Activated CD4-positive, alpha-beta T cell treated with anti-CD3 and anti-CD28 coated beads, Interleukin-2, amount 10 ng/mL, durations not matched to agents 24 days and 14 days (primary cell): ENCODE data around the gene RAB11FIP3. TPM values are rescaled to one million over a fixed set of nuclear protein-coding genes. Genes with fewer than 3 reads are reported as not detected.

Experiments
- DNase-seq: peaks from one replicate; pipeline ENCODE4 v3.0.0; 2022
- H3K27ac Mint-ChIP-seq: one replicate; pipeline ENCODE4 v1.8.0; 2022; ENCODE audit warnings: mild to moderate bottlenecking, mixed read lengths
- H3K27me3 Mint-ChIP-seq: one replicate; pipeline ENCODE4 v1.8.0; 2022; ENCODE audit warnings: mixed read lengths
- H3K36me3 Mint-ChIP-seq: one replicate; pipeline ENCODE4 v1.8.0; 2022; ENCODE audit warnings: low read depth, mild to moderate bottlenecking, mixed read lengths
- H3K4me1 Mint-ChIP-seq: one replicate; pipeline ENCODE4 v1.8.0; 2021; ENCODE audit warnings: mixed read lengths
- H3K4me3 Mint-ChIP-seq: one replicate; pipeline ENCODE4 v1.8.0; 2022; ENCODE audit warnings: mild to moderate bottlenecking, moderate library complexity, mixed read lengths
- H3K9me3 Mint-ChIP-seq: one replicate; pipeline ENCODE4 v1.8.0; 2021; ENCODE audit warnings: mixed read lengths
- intact Hi-C: fragments of 100-400 bp; cut with micrococcal nuclease; formaldehyde crosslinking; loops from one replicate; pipeline ENCODE4 v1.15.1; 2023
- total RNA-seq: library from RNA; stranded (reverse); gene quantifications from 2 replicates; pipeline ENCODE4 v1.2.3, GENCODE V29; 2022

RAB11FIP3 gene
- total RNA-seq, 1 donor from 2014 or later = 40.2 TPM

GRCh38 chr16:533391-534123, 108.1 kb downstream of the RAB11FIP3 start:
- H3K4me3 Mint-ChIP-seq = no peak overlapping the region
- no peak for DNase-seq
- H3K27ac Mint-ChIP-seq = no peak overlapping the region
- H3K36me3 Mint-ChIP-seq = peaks cover 8% of the 10 kb centered on the region
- intact Hi-C loops = no loop called here
- no peaks in the 10 kb centered on the region for H3K9me3 Mint-ChIP-seq
- H3K4me1 Mint-ChIP-seq = peaks cover 8% of the 10 kb centered on the region
- no peaks in the 10 kb centered on the region for H3K27me3 Mint-ChIP-seq

GRCh38 chr16:534135-534534, 108.7 kb downstream of the RAB11FIP3 start:
- intact Hi-C loops = no loop called here
- Mint-ChIP-seq H3K4me1 (peaks cover 5% of the 10 kb centered on the region), H3K9me3 (no peaks in the 10 kb centered on the region), H3K4me3 (no peak overlapping the region), H3K27ac (no peak overlapping the region), H3K36me3 (peaks cover 10% of the 10 kb centered on the region), H3K27me3 (no peaks in the 10 kb centered on the region)
- DNase-seq = no peak

GRCh38 chr16:534856-535445, 109.5 kb downstream of the RAB11FIP3 start:
- no peak overlapping the region for H3K4me3 Mint-ChIP-seq
- no peak overlapping the region for H3K27ac Mint-ChIP-seq

GRCh38 chr16:535446-536405, 110.3 kb downstream of the RAB11FIP3 start:
- intact Hi-C loops = no loop called here
- H3K4me1 Mint-ChIP-seq = peaks cover 2% of the 10 kb centered on the region
- no peak overlapping the region for H3K27ac Mint-ChIP-seq
- DNase-seq = no peak
- no peaks in the 10 kb centered on the region for H3K27me3 Mint-ChIP-seq
- H3K4me3 Mint-ChIP-seq = no peak overlapping the region
- H3K9me3 Mint-ChIP-seq = no peaks in the 10 kb centered on the region
- H3K36me3 Mint-ChIP-seq = peaks cover 9% of the 10 kb centered on the region

More at GRCh38 chr16:534856-535445, 109.5 kb downstream of the RAB11FIP3 start:
- DNase-seq = no peak
- Mint-ChIP-seq H3K4me1 (peaks cover 4% of the 10 kb centered on the region), H3K27me3 (no peaks in the 10 kb centered on the region), H3K36me3 (peaks cover 10% of the 10 kb centered on the region), H3K9me3 (no peaks in the 10 kb centered on the region)
- intact Hi-C loops = no loop called here

- intact Hi-C loops = no loop called here
- H3K27ac Mint-ChIP-seq = no peak overlapping the region
- H3K9me3 Mint-ChIP-seq = no peaks in the 10 kb centered on the region
These were observed 111.3 kb downstream of the RAB11FIP3 start for GRCh38 chr16:536746-537145.

GRCh38 chr16:537415-538335, 112.2 kb downstream of the RAB11FIP3 start:
- Mint-ChIP-seq H3K9me3 (no peaks in the 10 kb centered on the region), H3K36me3 (peaks cover 14% of the 10 kb centered on the region), H3K27ac (no peak overlapping the region), H3K4me1 (peaks cover 5% of the 10 kb centered on the region), H3K4me3 (no peak overlapping the region), H3K27me3 (no peaks in the 10 kb centered on the region)
- no peak for DNase-seq
- intact Hi-C loops = no loop called here

More at GRCh38 chr16:536746-537145, 111.3 kb downstream of the RAB11FIP3 start:
- H3K27me3 Mint-ChIP-seq = no peaks in the 10 kb centered on the region
- H3K4me3 Mint-ChIP-seq = no peak overlapping the region
- H3K4me1 Mint-ChIP-seq = peaks cover 2% of the 10 kb centered on the region
- no peak for DNase-seq
- peaks cover 9% of the 10 kb centered on the region for H3K36me3 Mint-ChIP-seq

- H3K27ac Mint-ChIP-seq = no peak overlapping the region
- intact Hi-C loops = no loop called here
- DNase-seq = no peak
- H3K4me3 Mint-ChIP-seq = no peak overlapping the region
- H3K36me3 Mint-ChIP-seq = peaks cover 17% of the 10 kb centered on the region
- no peaks in the 10 kb centered on the region for H3K9me3 Mint-ChIP-seq
- no peaks in the 10 kb centered on the region for H3K27me3 Mint-ChIP-seq
- H3K4me1 Mint-ChIP-seq = peaks cover 5% of the 10 kb centered on the region
These were observed 114.6 kb downstream of the RAB11FIP3 start for GRCh38 chr16:539901-540530.

- peaks cover 20% of the 10 kb centered on the region for H3K36me3 Mint-ChIP-seq
- peaks cover 5% of the 10 kb centered on the region for H3K4me1 Mint-ChIP-seq
- no peak for DNase-seq
- intact Hi-C loops = no loop called here
- H3K27ac Mint-ChIP-seq = no peak overlapping the region
- no peaks in the 10 kb centered on the region for H3K27me3 Mint-ChIP-seq
- H3K4me3 Mint-ChIP-seq = no peak overlapping the region
- no peaks in the 10 kb centered on the region for H3K9me3 Mint-ChIP-seq
These were observed 115.3 kb downstream of the RAB11FIP3 start for GRCh38 chr16:540645-541340.

- DNase-seq = no peak
- Mint-ChIP-seq H3K36me3 (peaks cover 16% of the 10 kb centered on the region), H3K4me3 (no peak overlapping the region), H3K27me3 (no peaks in the 10 kb centered on the region), H3K27ac (no peak overlapping the region), H3K9me3 (no peaks in the 10 kb centered on the region), H3K4me1 (peaks cover 5% of the 10 kb centered on the region)
- intact Hi-C loops = no loop called here
These were observed 118.1 kb downstream of the RAB11FIP3 start for GRCh38 chr16:543301-544164.

GRCh38 chr16:544517-544916, 119.1 kb downstream of the RAB11FIP3 start:
- Mint-ChIP-seq H3K4me3 (no peak overlapping the region), H3K36me3 (peaks cover 15% of the 10 kb centered on the region), H3K27ac (no peak overlapping the region), H3K27me3 (no peaks in the 10 kb centered on the region), H3K4me1 (peaks cover 3% of the 10 kb centered on the region), H3K9me3 (no peaks in the 10 kb centered on the region)
- DNase-seq = no peak
- intact Hi-C loops = no loop called here

- no peaks in the 10 kb centered on the region for H3K9me3 Mint-ChIP-seq
- peaks cover 11% of the 10 kb centered on the region for H3K36me3 Mint-ChIP-seq
- DNase-seq = peak; percentile 83
- intact Hi-C loops = no loop called here
- peaks cover 2% of the 10 kb centered on the region for H3K4me1 Mint-ChIP-seq
- no peak overlapping the region for H3K4me3 Mint-ChIP-seq
- H3K27ac Mint-ChIP-seq = no peak overlapping the region
- no peaks in the 10 kb centered on the region for H3K27me3 Mint-ChIP-seq
These were observed 121.7 kb downstream of the RAB11FIP3 start for GRCh38 chr16:546909-547770.
